HepG2 (cell line): Measurements from ENCODE around the gene MASTL. TPM values are rescaled to one million over a fixed set of nuclear protein-coding genes. Genes with fewer than 3 reads are reported as not detected.

Experiments used
- ARNTL ChIP-seq: sonication (generic); formaldehyde crosslinking; IDR thresholded peaks from 2 replicates; pipeline ENCODE4 v1.4.0; 2020; ENCODE audit warnings: mild to moderate bottlenecking, missing genetic modification reagents
- GABPA ChIP-seq, 2 experiments: IDR thresholded peaks; 2 replicates each; pipeline ENCODE4 v1.6.1; 2011 to 2016; ENCODE audit warnings: low read depth in 2 of 2, low read length in 1 of 2, missing biosample characterization in 1 of 2, missing genetic modification characterization in 1 of 2
- KDM3A ChIP-seq: IDR thresholded peaks from 2 replicates; pipeline ENCODE4 v1.6.1; 2018; ENCODE audit warnings: low read depth, missing compliant biosample characterization
- KMT2B ChIP-seq: IDR thresholded peaks from 2 replicates; pipeline ENCODE4 v1.6.1; 2016; ENCODE audit warnings: missing genetic modification reagents, missing compliant biosample characterization
- MYC ChIP-seq: sonication (generic); formaldehyde crosslinking; IDR thresholded peaks from 2 replicates; pipeline ENCODE4 v1.9.0; 2021; ENCODE audit warnings: missing genetic modification reagents, borderline replicate concordance
- NFE2 ChIP-seq: sonication (generic); formaldehyde crosslinking; IDR thresholded peaks from 2 replicates; pipeline ENCODE4 v1.4.0; 2020; ENCODE audit warnings: missing genetic modification reagents
- NRL ChIP-seq: sonication (generic); formaldehyde crosslinking; IDR thresholded peaks from 2 replicates; pipeline ENCODE4 v1.5.0; 2020; ENCODE audit warnings: missing genetic modification reagents, mild to moderate bottlenecking, moderate library complexity, borderline replicate concordance
- REPIN1 ChIP-seq: sonication (generic); formaldehyde crosslinking; IDR thresholded peaks from 2 replicates; pipeline ENCODE4 v1.8.0; 2022; ENCODE audit warnings: missing genetic modification reagents, low read depth, mild to moderate bottlenecking, borderline replicate concordance
- TBL1XR1 ChIP-seq: fragments of 150-350 bp; IDR thresholded peaks from 2 replicates; pipeline ENCODE4 v1.6.1; 2014; ENCODE audit warnings: borderline replicate concordance, low read length; ENCODE audit not compliant: partially characterized antibody
- YEATS2 ChIP-seq: sonication (generic); formaldehyde crosslinking; IDR thresholded peaks from 2 replicates; pipeline ENCODE4 v1.4.0; 2020; ENCODE audit warnings: missing genetic modification reagents, borderline replicate concordance
- ZBTB46 ChIP-seq: sonication (generic); formaldehyde crosslinking; IDR thresholded peaks from 2 replicates; pipeline ENCODE4 v1.4.0; 2020; ENCODE audit warnings: mild to moderate bottlenecking, missing genetic modification reagents, borderline replicate concordance
- ZFP41 ChIP-seq: sonication (generic); formaldehyde crosslinking; IDR thresholded peaks from 2 replicates; pipeline ENCODE4 v1.4.0; 2020; ENCODE audit warnings: mild to moderate bottlenecking, missing genetic modification reagents, borderline replicate concordance
- ZFYVE20 ChIP-seq: sonication (generic); formaldehyde crosslinking; IDR thresholded peaks from 2 replicates; pipeline ENCODE4 v1.8.0; 2023; ENCODE audit warnings: low read depth, mild to moderate bottlenecking, moderate library complexity, missing genetic modification reagents, borderline replicate concordance
- ZGPAT ChIP-seq: IDR thresholded peaks from 2 replicates; pipeline ENCODE4 v1.6.1; 2016; ENCODE audit warnings: mild to moderate bottlenecking
- ZNF251 ChIP-seq: sonication (generic); formaldehyde crosslinking; IDR thresholded peaks from 2 replicates; pipeline ENCODE4 v1.9.0; 2021; ENCODE audit warnings: mild to moderate bottlenecking, missing genetic modification reagents
- ZNF317 ChIP-seq: sonication (generic); formaldehyde crosslinking; IDR thresholded peaks from 2 replicates; pipeline ENCODE4 v1.5.0; 2020; ENCODE audit warnings: mild to moderate bottlenecking, missing genetic modification reagents
- ZNF710 ChIP-seq: sonication (generic); formaldehyde crosslinking; IDR thresholded peaks from 2 replicates; pipeline ENCODE4 v1.5.0; 2020; ENCODE audit warnings: mild to moderate bottlenecking, missing genetic modification reagents, borderline replicate concordance
- polyA plus RNA-seq, 8 experiments: library from polyadenylated mRNA; depleted of rRNA in 3 of 8; stranded (reverse) in 7 of 8; unstranded in 1 of 8; fragments of >200 nt; fragmentation: Illumina TruSeq in 4 of 8; extraction: Trizol in 4 of 8; gene quantifications; 2 replicates each; pipeline versions ENCODE4 v1.2.1 to v1.2.3, GENCODE V29; 2011 to 2016; ENCODE audit warnings: low read depth in 4 of 8, missing spikeins in 1 of 8, mixed read lengths in 1 of 8; ENCODE audit not compliant: insufficient read depth in 1 of 8
- total RNA-seq, 5 experiments: library from RNA; depleted of rRNA; stranded (reverse); fragments of >200 nt; fragmentation: Illumina TruSeq; extraction: Trizol; gene quantifications; 2 replicates each; pipeline ENCODE4 v1.2.3, GENCODE V29; 2016; ENCODE audit warnings: low read depth in 1 of 5
- TF ChIP-seq, protein P1 (sequence below): sonication (generic); formaldehyde crosslinking; IDR thresholded peaks from 2 replicates; pipeline ENCODE4 v1.4.0; 2020; ENCODE audit warnings: missing genetic modification reagents, borderline replicate concordance
- TF ChIP-seq, protein P2 (sequence below): sonication (generic); formaldehyde crosslinking; IDR thresholded peaks from 2 replicates; pipeline ENCODE4 v1.4.0; 2020; ENCODE audit warnings: mild to moderate bottlenecking, missing genetic modification reagents

MASTL gene
- total and polyA plus RNA-seq, 2 of the 13 experiments (the other 11 are each of a cell fraction or from before 2014, with no cell fraction given), result 6.0 to 18.0 TPM

- TF ChIP-seq, protein P1, sequence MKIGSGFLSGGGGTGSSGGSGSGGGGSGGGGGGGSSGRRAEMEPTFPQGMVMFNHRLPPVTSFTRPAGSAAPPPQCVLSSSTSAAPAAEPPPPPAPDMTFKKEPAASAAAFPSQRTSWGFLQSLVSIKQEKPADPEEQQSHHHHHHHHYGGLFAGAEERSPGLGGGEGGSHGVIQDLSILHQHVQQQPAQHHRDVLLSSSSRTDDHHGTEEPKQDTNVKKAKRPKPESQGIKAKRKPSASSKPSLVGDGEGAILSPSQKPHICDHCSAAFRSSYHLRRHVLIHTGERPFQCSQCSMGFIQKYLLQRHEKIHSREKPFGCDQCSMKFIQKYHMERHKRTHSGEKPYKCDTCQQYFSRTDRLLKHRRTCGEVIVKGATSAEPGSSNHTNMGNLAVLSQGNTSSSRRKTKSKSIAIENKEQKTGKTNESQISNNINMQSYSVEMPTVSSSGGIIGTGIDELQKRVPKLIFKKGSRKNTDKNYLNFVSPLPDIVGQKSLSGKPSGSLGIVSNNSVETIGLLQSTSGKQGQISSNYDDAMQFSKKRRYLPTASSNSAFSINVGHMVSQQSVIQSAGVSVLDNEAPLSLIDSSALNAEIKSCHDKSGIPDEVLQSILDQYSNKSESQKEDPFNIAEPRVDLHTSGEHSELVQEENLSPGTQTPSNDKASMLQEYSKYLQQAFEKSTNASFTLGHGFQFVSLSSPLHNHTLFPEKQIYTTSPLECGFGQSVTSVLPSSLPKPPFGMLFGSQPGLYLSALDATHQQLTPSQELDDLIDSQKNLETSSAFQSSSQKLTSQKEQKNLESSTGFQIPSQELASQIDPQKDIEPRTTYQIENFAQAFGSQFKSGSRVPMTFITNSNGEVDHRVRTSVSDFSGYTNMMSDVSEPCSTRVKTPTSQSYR, result peak; percentile 44; the same call in 1 of the 2 replicates
- TF ChIP-seq ZNF317, result no peak
- TF ChIP-seq MYC (CRISPR knock-in tag), result peak; percentile 72; the same call in 1 of the 2 replicates
- peak; percentile 87 for TF ChIP-seq YEATS2 (CRISPR knock-in tag)
- no peak for TF ChIP-seq GABPA (IDR thresholded peaks at IDR 0.05; ENCODE audit: low read depth, low read length)
- TF ChIP-seq GABPA (CRISPR knock-in tag; IDR thresholded peaks at IDR 0.05; ENCODE audit: low read depth), result no peak
- TF ChIP-seq, protein P2, sequence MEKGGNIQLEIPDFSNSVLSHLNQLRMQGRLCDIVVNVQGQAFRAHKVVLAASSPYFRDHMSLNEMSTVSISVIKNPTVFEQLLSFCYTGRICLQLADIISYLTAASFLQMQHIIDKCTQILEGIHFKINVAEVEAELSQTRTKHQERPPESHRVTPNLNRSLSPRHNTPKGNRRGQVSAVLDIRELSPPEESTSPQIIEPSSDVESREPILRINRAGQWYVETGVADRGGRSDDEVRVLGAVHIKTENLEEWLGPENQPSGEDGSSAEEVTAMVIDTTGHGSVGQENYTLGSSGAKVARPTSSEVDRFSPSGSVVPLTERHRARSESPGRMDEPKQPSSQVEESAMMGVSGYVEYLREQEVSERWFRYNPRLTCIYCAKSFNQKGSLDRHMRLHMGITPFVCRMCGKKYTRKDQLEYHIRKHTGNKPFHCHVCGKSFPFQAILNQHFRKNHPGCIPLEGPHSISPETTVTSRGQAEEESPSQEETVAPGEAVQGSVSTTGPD (CRISPR knock-in tag), result no peak
- no peak; the same call in 1 of the 2 replicates for TF ChIP-seq ZNF710 (CRISPR knock-in tag)
- no peak for TF ChIP-seq ARNTL (CRISPR knock-in tag)
- 0 out of 2 replicates have a peak, but pooled peaks have one; percentile 56 for TF ChIP-seq REPIN1 (CRISPR knock-in tag)
- TF ChIP-seq NRL, result peak; percentile 69
- TF ChIP-seq TBL1XR1, result peak; percentile 56
- TF ChIP-seq NFE2 (CRISPR knock-in tag), result no peak
- peak; percentile 66; the same call in 1 of the 2 replicates for TF ChIP-seq KMT2B (CRISPR knock-in tag)
- TF ChIP-seq ZNF251 (CRISPR knock-in tag), result no peak
- TF ChIP-seq KDM3A (CRISPR knock-in tag), result peak; percentile 74; the same call in 1 of the 2 replicates
- no peak for TF ChIP-seq ZFP41
- peak; percentile 90 for TF ChIP-seq ZGPAT (CRISPR knock-in tag)
- TF ChIP-seq ZFYVE20, result no peak
- no peak for TF ChIP-seq ZBTB46 (CRISPR knock-in tag)
Measured at GRCh38 chr10:27155066-27155754, at the start of gene MASTL (continued).
